HL-60/S4 (cell line): ENCODE data around the gene SERPINB10.

Experiments
- in situ Hi-C: fragments of 300-500 bp; cut with MboI; formaldehyde crosslinking; loops from 2 replicates; pipeline ENCODE4 v1.14.3; 2022; ENCODE audit warnings: low sequenced_read_pairs

SERPINB10 gene

GRCh38 chr18:63907664-63908063 is at the start of gene SERPINB10:
Gene SERPINB10, plus strand, starts transcription at chr18:63907958. Its CDS starts 7,553 bp downstream, at chr18:63915511.
- in situ Hi-C loops, result no loop called here

- in situ Hi-C loops, result loop anchor here (10.0 to 25.0 kb wide), 2 partner anchors 334 to 846 kb away; no protein-coding TSS in a partner anchor
Observed at GRCh38 chr18:63858456-63858855, 49.3 kb upstream of the SERPINB10 start.

- in situ Hi-C loops, result loop anchor here (10.0 to 25.0 kb wide), 2 partner anchors 335 to 848 kb away; no protein-coding TSS in a partner anchor
Observed at GRCh38 chr18:63859781-63860475, 47.8 kb upstream of the SERPINB10 start.

GRCh38 chr18:63860531-63860930 is 47.2 kb upstream of the SERPINB10 start:
- in situ Hi-C loops, result loop anchor here (25.0 kb wide), 1 partner anchor 848 kb away; no protein-coding TSS in a partner anchor

GRCh38 chr18:63867368-63868125 is 40.2 kb upstream of the SERPINB10 start:
- in situ Hi-C loops, result loop anchor here (25.0 kb wide), 1 partner anchor 855 kb away; no protein-coding TSS in a partner anchor

- in situ Hi-C loops, result loop anchor here (25.0 kb wide), 1 partner anchor 856 kb away; no protein-coding TSS in a partner anchor
Observed at GRCh38 chr18:63868546-63868945, 39.2 kb upstream of the SERPINB10 start.

- in situ Hi-C loops, result loop anchor here (25.0 kb wide), 1 partner anchor 857 kb away; no protein-coding TSS in a partner anchor
Observed at GRCh38 chr18:63869374-63869773, 38.4 kb upstream of the SERPINB10 start.

GRCh38 chr18:63869851-63870250 is 37.9 kb upstream of the SERPINB10 start:
- in situ Hi-C loops, result loop anchor here (25.0 kb wide), 1 partner anchor 858 kb away; no protein-coding TSS in a partner anchor

GRCh38 chr18:63871836-63872235 is 35.9 kb upstream of the SERPINB10 start:
- in situ Hi-C loops, result loop anchor here (25.0 kb wide), 1 partner anchor 860 kb away; no protein-coding TSS in a partner anchor

- in situ Hi-C loops, result loop anchor here (25.0 kb wide), 1 partner anchor 860 kb away; no protein-coding TSS in a partner anchor
Observed at GRCh38 chr18:63872586-63872985, 35.2 kb upstream of the SERPINB10 start.

GRCh38 chr18:63878343-63878742 is 29.4 kb upstream of the SERPINB10 start:
- in situ Hi-C loops, result loop anchor here (25.0 kb wide), 1 partner anchor 109 kb away; no protein-coding TSS in a partner anchor

- in situ Hi-C loops, result loop anchor here (25.0 kb wide), 1 partner anchor 108 kb away; no protein-coding TSS in a partner anchor
Observed at GRCh38 chr18:63878925-63879324, 28.8 kb upstream of the SERPINB10 start.

- in situ Hi-C loops, result loop anchor here (25.0 kb wide), 1 partner anchor 108 kb away; no protein-coding TSS in a partner anchor
Observed at GRCh38 chr18:63879709-63880108, 28.0 kb upstream of the SERPINB10 start.

GRCh38 chr18:63881851-63882250 is 25.9 kb upstream of the SERPINB10 start:
- in situ Hi-C loops, result loop anchor here (25.0 kb wide), 1 partner anchor 105 kb away; no protein-coding TSS in a partner anchor

GRCh38 chr18:63882333-63883141 is 25.2 kb upstream of the SERPINB10 start:
- in situ Hi-C loops, result loop anchor here (25.0 kb wide), 1 partner anchor 105 kb away; no protein-coding TSS in a partner anchor

GRCh38 chr18:63883617-63884016 is 24.1 kb upstream of the SERPINB10 start:
- in situ Hi-C loops, result loop anchor here (25.0 kb wide), 1 partner anchor 104 kb away; no protein-coding TSS in a partner anchor

GRCh38 chr18:63887424-63887823 is 20.3 kb upstream of the SERPINB10 start, which contains the start of gene SERPINB2:
Gene SERPINB2, plus strand, starts transcription at chr18:63887705. Its CDS starts 3,740 bp downstream, at chr18:63891445.
- in situ Hi-C loops, result loop anchor here (25.0 kb wide), 1 partner anchor 100 kb away; no protein-coding TSS in a partner anchor

GRCh38 chr18:63888470-63889190 is 19.1 kb upstream of the SERPINB10 start:
- in situ Hi-C loops, result loop anchor here (25.0 kb wide), 1 partner anchor 99 kb away; no protein-coding TSS in a partner anchor

GRCh38 chr18:63889626-63890025 is 18.1 kb upstream of the SERPINB10 start:
- in situ Hi-C loops, result loop anchor here (25.0 kb wide), 1 partner anchor 98 kb away; no protein-coding TSS in a partner anchor
